ENCODE measurements around the gene CACNA1I.

CACNA1I gene

DNA sequence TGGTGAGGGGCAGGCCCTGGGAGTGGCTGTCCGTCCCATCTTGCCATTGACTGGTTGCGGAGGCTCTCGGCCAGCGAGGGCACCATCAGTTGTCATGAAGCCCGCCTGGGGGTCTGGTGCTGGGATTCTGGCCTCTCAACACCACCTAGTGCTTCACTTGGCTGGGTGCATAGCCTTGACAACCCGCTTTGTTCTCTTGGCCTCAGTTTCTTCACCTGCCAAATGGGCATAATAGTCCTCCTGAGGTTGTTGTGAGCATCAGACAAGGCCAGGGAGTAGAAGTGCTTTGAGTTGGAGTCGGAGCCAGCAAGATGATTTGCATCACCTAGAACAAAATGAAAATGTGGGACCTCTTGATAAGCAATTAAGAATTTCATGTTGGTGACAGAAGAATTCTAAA, 1.5 kb upstream of the CACNA1I start:
- H4K20me1 ChIP-seq: no peaks in the 10 kb centered on the region
- H3K4me3 ChIP-seq: no peak overlapping the region
- 0 out of 22 replicates have a peak overlapping the region, but pooled peaks of 1 of the 11 experiments have one; percentile 10 for H3K9ac ChIP-seq
- peak overlapping the region in 1 of 11 experiments; percentile 46; a peak in 1 of 22 replicates for H3K27ac ChIP-seq
- H3K4me1 ChIP-seq: peaks cover 11 to 45% (median 34%) of the 10 kb centered on the region in 10 experiments
- H3K9me3 ChIP-seq (replicated peaks in 1 of 11): peaks cover 0 to 14% (median 4%) of the 10 kb centered on the region in 11 experiments; a peak in 6 of 22 replicates
- peak overlapping the region in 10 of 11 experiments; percentile 64 to 93 (median 80); a peak in 18 of 22 replicates for H3K4me2 ChIP-seq
- H3K27me3 ChIP-seq: no peaks in the 10 kb centered on the region
- TF ChIP-seq Cebpa-rat (IDR thresholded peaks at IDR 0.05): no peak
- H3K36me3 ChIP-seq: no peaks in the 10 kb centered on the region

DNA sequence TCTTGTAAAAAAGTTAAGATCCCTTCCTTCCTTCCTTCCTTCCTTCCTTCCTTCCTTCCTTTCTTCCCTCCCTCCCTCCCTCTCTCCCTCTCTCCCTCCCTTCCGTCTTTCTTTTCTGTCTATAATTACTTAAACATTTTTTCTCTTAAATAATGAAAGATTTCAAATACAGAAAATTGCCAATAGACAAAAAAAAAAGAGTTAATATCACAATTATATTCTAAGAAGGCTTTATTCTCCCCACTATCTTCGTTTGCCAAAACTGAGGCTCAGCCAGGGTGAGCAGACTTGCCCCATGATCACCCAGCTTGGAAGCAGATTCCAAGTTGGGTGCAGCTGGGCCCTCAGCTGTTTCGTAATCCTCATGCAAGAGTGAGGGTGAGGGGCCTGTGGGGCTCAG, 327 bp upstream of the CACNA1I start:
- Histone ChIP-seq H4K20me1 (no peaks in the 10 kb centered on the region), H3K36me3 (no peaks in the 10 kb centered on the region), H3K27ac (no peak overlapping the region), H3K27me3 (no peaks in the 10 kb centered on the region), H3K9ac (no peak overlapping the region), H3K4me3 (no peak overlapping the region), H3K4me2 (peak overlapping the region in 3 of 11 experiments; percentile 7 to 42 (median 20); a peak in 1 of 22 replicates), H3K4me1 (peaks cover 21 to 51% (median 41%) of the 10 kb centered on the region in 10 experiments), H3K9me3 (replicated peaks in 1 of 11) (peaks cover 0 to 14% (median 4%) of the 10 kb centered on the region in 11 experiments; a peak in 6 of 22 replicates)
- 0 out of 22 replicates have a peak, but pooled peaks of 1 of the 11 experiments have one; percentile 31 for TF ChIP-seq Cebpa-rat (IDR thresholded peaks at IDR 0.05)

DNA sequence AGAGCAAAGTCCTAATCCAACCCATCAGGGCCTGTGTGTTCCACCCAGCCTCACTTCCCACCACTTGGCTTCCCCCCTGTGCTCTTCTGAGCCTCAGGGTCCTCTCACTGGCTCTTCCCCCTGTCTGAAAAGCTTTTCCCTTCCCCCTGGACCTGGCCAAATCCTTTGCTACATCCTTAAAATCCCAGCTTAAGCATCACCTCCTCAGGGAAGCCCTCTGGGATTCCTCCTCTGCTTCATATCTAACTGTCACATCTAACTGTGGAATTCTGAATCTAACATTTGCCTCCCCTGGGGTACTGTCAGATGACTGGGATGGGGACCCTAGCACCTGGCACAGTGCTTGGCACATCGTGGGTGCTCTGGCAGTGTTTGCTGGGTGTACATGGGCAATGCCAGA, 985 bp downstream of the CACNA1I start:
- no peak overlapping the region for H3K4me3 ChIP-seq
- TF ChIP-seq Cebpa-rat (IDR thresholded peaks at IDR 0.05): no peak
- no peak overlapping the region for H3K9ac ChIP-seq
- no peaks in the 10 kb centered on the region for H3K27me3 ChIP-seq
- H3K4me2 ChIP-seq: no peak overlapping the region
- H3K4me1 ChIP-seq: peaks cover 23 to 61% (median 50%) of the 10 kb centered on the region in 10 experiments
- H3K36me3 ChIP-seq: no peaks in the 10 kb centered on the region
- peaks cover 0 to 4% (median 0%) of the 10 kb centered on the region in 11 experiments; a peak in 1 of 22 replicates for H4K20me1 ChIP-seq
- peaks cover 0 to 7% (median 4%) of the 10 kb centered on the region in 11 experiments; a peak in 5 of 22 replicates for H3K9me3 ChIP-seq (replicated peaks in 1 of 11)
- peak overlapping the region in 1 of 11 experiments; percentile 12; a peak in 2 of 22 replicates for H3K27ac ChIP-seq

DNA sequence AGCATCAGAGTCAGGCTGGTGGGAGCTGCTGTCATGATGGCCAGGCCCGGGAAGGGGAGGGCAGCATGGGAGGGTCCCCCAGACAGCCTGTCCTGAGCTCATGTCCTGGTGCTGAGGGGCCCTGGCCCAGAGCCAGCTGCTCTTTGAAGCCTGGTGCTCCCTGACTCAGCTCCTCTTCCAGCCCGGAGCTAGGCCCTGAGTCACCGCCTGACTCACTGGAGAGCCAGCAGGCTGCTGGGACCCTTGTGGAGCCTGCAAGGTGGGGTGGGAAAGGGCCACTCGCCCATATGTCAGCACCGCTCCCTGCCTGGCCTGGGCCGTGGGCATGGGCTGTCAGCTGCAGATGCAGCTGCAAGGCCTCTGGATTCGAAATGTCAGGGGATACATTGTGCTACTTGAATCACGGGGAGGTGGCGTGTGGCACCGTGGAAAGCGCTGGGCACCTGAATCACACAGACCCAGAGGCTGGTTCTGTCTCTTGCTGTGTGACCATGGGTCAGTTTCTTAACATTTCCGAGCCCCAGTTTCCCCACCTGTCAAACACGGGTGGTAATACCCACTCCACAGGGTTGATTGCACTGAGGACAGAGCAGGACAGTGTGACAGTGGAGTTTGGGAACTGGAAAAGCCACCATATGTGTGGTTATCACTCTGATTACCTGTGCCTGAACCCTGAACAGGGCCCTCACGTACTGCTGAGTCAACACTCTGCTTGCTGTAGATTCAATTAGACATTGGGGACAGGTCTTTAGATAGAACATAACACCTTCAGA, 4.4 kb downstream of the CACNA1I start:
- Histone ChIP-seq H3K27ac (0 out of 22 replicates have a peak overlapping the region, but pooled peaks of 1 of the 11 experiments have one; percentile 0), H4K20me1 (peaks cover 0 to 4% (median 0%) of the 10 kb centered on the region in 11 experiments; a peak in 1 of 22 replicates), H3K27me3 (no peaks in the 10 kb centered on the region), H3K4me2 (peak overlapping the region in 9 of 11 experiments; percentile 1 to 62 (median 25); a peak in 11 of 22 replicates), H3K36me3 (no peaks in the 10 kb centered on the region), H3K9me3 (replicated peaks in 1 of 11) (peaks cover 0 to under 1% (median 0%) of the 10 kb centered on the region in 11 experiments; a peak in 4 of 22 replicates), H3K9ac (no peak overlapping the region), H3K4me1 (peaks cover 18 to 55% (median 45%) of the 10 kb centered on the region in 10 experiments), H3K4me3 (no peak overlapping the region)
- no peak for TF ChIP-seq Cebpa-rat (IDR thresholded peaks at IDR 0.05)

DNA sequence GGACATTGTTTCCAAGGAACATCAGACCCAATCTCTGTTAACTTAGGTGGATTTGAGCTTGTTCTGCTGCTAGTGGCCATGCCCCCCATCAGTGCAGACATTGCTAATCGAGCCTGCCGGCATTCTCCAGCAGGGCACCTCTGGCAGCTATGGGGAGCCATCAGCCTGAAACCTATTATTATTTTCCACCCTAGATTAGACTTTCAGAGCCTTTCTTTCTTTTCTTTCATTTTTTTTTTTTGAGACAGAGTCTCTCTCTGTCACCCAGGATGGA, 4.9 kb downstream of the CACNA1I start:
- peak overlapping the region in 3 of 11 experiments; percentile 1 to 62 (median 6); a peak in 2 of 22 replicates for H3K4me2 ChIP-seq

DNA sequence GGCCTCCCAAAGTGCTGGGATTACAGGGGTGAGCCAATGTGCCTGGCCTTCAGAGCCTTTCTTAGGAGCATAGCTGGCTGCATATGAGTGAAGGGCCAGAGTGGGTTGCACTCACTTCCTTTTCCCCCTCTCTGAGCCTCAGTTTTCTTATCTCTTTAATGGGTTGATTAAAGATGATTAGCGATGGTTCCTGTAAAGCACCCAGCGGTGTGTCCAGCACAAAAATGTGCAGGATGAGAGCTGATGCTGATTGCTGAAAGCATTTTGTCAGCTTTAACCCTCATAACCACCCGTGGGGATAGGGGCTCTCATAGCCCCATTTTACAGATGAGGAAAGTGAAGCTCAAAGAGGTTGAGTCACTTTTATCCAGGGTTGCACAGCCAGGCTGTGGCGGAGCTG, 5.5 kb downstream of the CACNA1I start:
- H3K4me2 ChIP-seq: peak overlapping the region; percentile 63 to 90 (median 79); a peak in 21 of 22 replicates
- 0 out of 22 replicates have a peak, but pooled peaks of 1 of the 11 experiments have one; percentile 9 for TF ChIP-seq Cebpa-rat (IDR thresholded peaks at IDR 0.05)
- H3K27ac ChIP-seq: peak overlapping the region in 3 of 11 experiments; percentile 63 to 80 (median 74); a peak in 4 of 22 replicates

More for the DNA sequence above, 4.9 kb downstream of the CACNA1I start:
- Histone ChIP-seq H3K4me1 (peaks cover 18 to 52% (median 45%) of the 10 kb centered on the region in 10 experiments), H3K9ac (no peak overlapping the region), H3K36me3 (no peaks in the 10 kb centered on the region), H3K27me3 (no peaks in the 10 kb centered on the region), H3K4me3 (no peak overlapping the region), H3K27ac (0 out of 22 replicates have a peak overlapping the region, but pooled peaks of 1 of the 11 experiments have one; percentile 0), H4K20me1 (peaks cover 0 to 4% (median 0%) of the 10 kb centered on the region in 11 experiments; a peak in 1 of 22 replicates), H3K9me3 (replicated peaks in 1 of 11) (no peaks in the 10 kb centered on the region)
- TF ChIP-seq Cebpa-rat (IDR thresholded peaks at IDR 0.05): no peak

DNA sequence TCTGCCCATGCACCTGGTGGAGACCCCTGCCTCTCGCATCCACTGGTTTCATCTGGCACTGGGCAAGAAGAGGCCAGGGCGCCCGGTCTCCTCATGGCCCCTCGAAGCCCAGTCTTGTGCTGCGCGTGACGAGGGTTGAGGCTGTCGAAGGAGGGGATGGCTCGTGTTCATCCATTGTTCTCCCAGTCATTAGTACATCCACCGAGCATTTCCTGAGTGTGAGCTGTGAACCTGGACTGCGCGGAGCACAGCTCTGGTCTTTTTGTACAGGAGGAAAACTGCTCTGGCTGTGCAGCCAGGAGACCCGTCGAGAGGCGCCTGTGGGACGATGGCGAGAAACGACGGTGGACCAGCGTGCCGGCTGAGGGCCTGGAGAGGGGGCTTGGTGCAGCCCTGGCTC, 6.8 kb downstream of the CACNA1I start:
- Histone ChIP-seq H3K36me3 (no peaks in the 10 kb centered on the region), H3K4me3 (no peak overlapping the region), H3K9ac (peak overlapping the region in 4 of 11 experiments; percentile 61 to 74 (median 70); a peak in 3 of 22 replicates), H3K4me1 (peaks cover 18 to 51% (median 43%) of the 10 kb centered on the region in 10 experiments), H3K4me2 (peak overlapping the region; percentile 63 to 90 (median 79)), H3K27ac (peak overlapping the region in 7 of 11 experiments; percentile 62 to 85 (median 80); a peak in 8 of 22 replicates), H4K20me1 (peaks cover 0 to 4% (median 0%) of the 10 kb centered on the region in 11 experiments; a peak in 2 of 22 replicates), H3K9me3 (replicated peaks in 1 of 11) (no peaks in the 10 kb centered on the region), H3K27me3 (no peaks in the 10 kb centered on the region)
- no peak for TF ChIP-seq Cebpa-rat (IDR thresholded peaks at IDR 0.05)

More for the DNA sequence above, 5.5 kb downstream of the CACNA1I start:
- Histone ChIP-seq H3K4me3 (0 out of 20 replicates have a peak overlapping the region, but pooled peaks of 2 of the 10 experiments have one; percentile 1 to 44), H3K36me3 (no peaks in the 10 kb centered on the region), H3K9me3 (replicated peaks in 1 of 11) (no peaks in the 10 kb centered on the region), H3K4me1 (peaks cover 18 to 51% (median 45%) of the 10 kb centered on the region in 10 experiments), H3K27me3 (no peaks in the 10 kb centered on the region), H3K9ac (no peak overlapping the region; a peak in 1 of 22 replicates), H4K20me1 (peaks cover 0 to 4% (median 0%) of the 10 kb centered on the region in 11 experiments; a peak in 2 of 22 replicates)

DNA sequence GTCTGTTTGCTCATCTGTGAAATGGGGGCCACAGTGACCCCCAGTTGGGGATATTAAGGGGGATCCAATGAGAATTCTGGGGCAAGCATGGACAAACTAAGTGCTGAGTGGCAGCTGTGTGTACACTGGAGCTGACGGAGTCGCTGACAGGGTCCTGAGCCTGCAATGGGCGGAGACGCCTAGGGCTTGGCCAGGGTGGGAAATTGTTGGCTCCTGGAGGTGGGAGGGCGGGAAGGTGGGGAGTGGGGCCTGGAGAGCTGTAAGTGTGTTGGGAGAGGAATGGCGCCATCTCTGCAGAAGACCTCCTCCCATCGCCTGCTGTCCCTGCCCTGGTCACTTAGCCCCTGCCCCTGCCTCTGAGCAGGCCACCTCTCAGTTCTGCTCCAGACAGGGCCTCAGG, 7.3 kb downstream of the CACNA1I start:
- Histone ChIP-seq H3K27ac (peak overlapping the region in 1 of 11 experiments; percentile 4; a peak in 1 of 22 replicates), H3K36me3 (no peaks in the 10 kb centered on the region), H3K4me1 (peaks cover 18 to 51% (median 43%) of the 10 kb centered on the region in 10 experiments), H3K4me2 (peak overlapping the region in 10 of 11 experiments; percentile 63 to 90 (median 78); a peak in 18 of 22 replicates), H4K20me1 (peaks cover 0 to 4% (median 0%) of the 10 kb centered on the region in 11 experiments; a peak in 2 of 22 replicates), H3K9ac (no peak overlapping the region; a peak in 1 of 22 replicates), H3K9me3 (replicated peaks in 1 of 11) (no peaks in the 10 kb centered on the region), H3K4me3 (no peak overlapping the region), H3K27me3 (no peaks in the 10 kb centered on the region)
- TF ChIP-seq Cebpa-rat (IDR thresholded peaks at IDR 0.05): no peak

Measured in BLaER1 treated with 17β-estradiol and CSF1 and Interleukin-3, amounts not matched to agents 10 nM and 100 nM (cell line).